GM23248 (cell line): ENCODE data around the gene SYNE2. TPM values are rescaled to one million over a fixed set of nuclear protein-coding genes. Genes with fewer than 3 reads are reported as not detected.

Experiments
- DNase-seq: peaks from one replicate; pipeline ENCODE4 v3.0.0-alpha.2; 2015
- H2AFZ ChIP-seq: fragments of 200-600 bp; sonication (generic); 2 replicates; pipeline ENCODE4 v1.6.1; 2016; ENCODE audit warnings: antibody characterized with exemption
- H3F3A ChIP-seq: fragments of 200-600 bp; sonication (generic); 2 replicates; pipeline ENCODE4 v1.6.1; 2016; ENCODE audit warnings: mild to moderate bottlenecking, antibody characterized with exemption, mixed run types; ENCODE audit not compliant: insufficient read depth
- H3K27ac ChIP-seq: fragments of 200-600 bp; sonication (generic); 2 replicates; pipeline ENCODE4 v1.5.1; 2016; ENCODE audit warnings: mild to moderate bottlenecking
- H3K27me3 ChIP-seq: fragments of 200-600 bp; sonication (generic); replicated peaks from 2 replicates; pipeline ENCODE4 v1.6.1; 2016; ENCODE audit warnings: mild to moderate bottlenecking; ENCODE audit not compliant: insufficient read depth
- H3K36me3 ChIP-seq: fragments of 200-600 bp; sonication (generic); 2 replicates; pipeline ENCODE4 v1.6.1; 2016; ENCODE audit warnings: low read depth, mild to moderate bottlenecking
- H3K4me1 ChIP-seq: fragments of 200-600 bp; sonication (generic); 2 replicates; pipeline ENCODE4 v1.6.1; 2016; ENCODE audit warnings: mild to moderate bottlenecking; ENCODE audit not compliant: insufficient read depth
- H3K4me2 ChIP-seq: fragments of 200-600 bp; sonication (generic); one replicate; pipeline ENCODE4 v1.6.1; 2016; ENCODE audit warnings: mild to moderate bottlenecking; ENCODE audit not compliant: unreplicated experiment
- H3K4me3 ChIP-seq: fragments of 200-600 bp; sonication (generic); 2 replicates; pipeline ENCODE4 v1.5.1; 2016; ENCODE audit warnings: mild to moderate bottlenecking
- H3K79me2 ChIP-seq: fragments of 200-600 bp; sonication (generic); 2 replicates; pipeline ENCODE4 v1.6.1; 2016; ENCODE audit warnings: mild to moderate bottlenecking; ENCODE audit not compliant: insufficient read depth
- H3K9ac ChIP-seq: fragments of 200-600 bp; sonication (generic); 2 replicates; pipeline ENCODE4 v1.6.1; 2016; ENCODE audit warnings: mild to moderate bottlenecking
- H3K9me2 ChIP-seq: fragments of 200-600 bp; sonication (generic); 2 replicates; pipeline ENCODE4 v1.6.1; 2016; ENCODE audit warnings: mixed run types, mild to moderate bottlenecking, moderate library complexity; ENCODE audit not compliant: insufficient read depth
- H3K9me3 ChIP-seq: fragments of 200-600 bp; sonication (generic); one replicate; pipeline ENCODE4 v1.6.1; 2017; ENCODE audit warnings: low read depth
- H4K20me1 ChIP-seq: fragments of 200-600 bp; sonication (generic); 2 replicates; pipeline ENCODE4 v1.6.0; 2016; ENCODE audit not compliant: insufficient read depth
- EZH2 ChIP-seq: fragments of 200-600 bp; sonication (generic); IDR thresholded peaks from 2 replicates; pipeline ENCODE4 v1.6.1; 2018; ENCODE audit warnings: antibody characterized with exemption, mild to moderate bottlenecking; ENCODE audit not compliant: insufficient read depth, poor library complexity, severe bottlenecking
- EZH2phosphoT487 ChIP-seq: fragments of 200-600 bp; sonication (generic); IDR thresholded peaks from 2 replicates; pipeline ENCODE4 v1.6.1; 2018; ENCODE audit warnings: antibody characterized with exemption, moderate library complexity, mild to moderate bottlenecking, low read depth; ENCODE audit not compliant: insufficient read depth
- WGBS, 2 experiments: methylation state at CpG; one replicate each; pipeline ENCODE4 v1.1.6; 2015 to 2017; ENCODE audit warnings: low lambda C conversion rate in 2 of 2, low coverage in 1 of 2; ENCODE audit errors: missing lambda C conversion rate in 2 of 2; 5-methylcytosine and 5-hydroxymethylcytosine counted together
- in situ Hi-C: fragments of 300-500 bp; cut with MboI; formaldehyde crosslinking; loops from 2 replicates; pipeline ENCODE4 v1.15.0; 2020
- polyA plus RNA-seq: library from polyadenylated mRNA; unstranded; fragments of >200 nt; fragmentation: Nextera tagmentation; extraction: Ambion mirVana; gene quantifications from 2 replicates; pipeline ENCODE4 v1.2.1, GENCODE V29; 2016
- total RNA-seq: library from RNA; depleted of rRNA; stranded (reverse); fragments of >200 nt; shearing (Covaris generic); gene quantifications from 2 replicates; pipeline ENCODE4 v1.2.3, GENCODE V29; 2014

The SYNE2 gene
- total and polyA plus RNA-seq, 2 experiments from 2014 or later: 2.8 to 4.4 TPM

DNA sequence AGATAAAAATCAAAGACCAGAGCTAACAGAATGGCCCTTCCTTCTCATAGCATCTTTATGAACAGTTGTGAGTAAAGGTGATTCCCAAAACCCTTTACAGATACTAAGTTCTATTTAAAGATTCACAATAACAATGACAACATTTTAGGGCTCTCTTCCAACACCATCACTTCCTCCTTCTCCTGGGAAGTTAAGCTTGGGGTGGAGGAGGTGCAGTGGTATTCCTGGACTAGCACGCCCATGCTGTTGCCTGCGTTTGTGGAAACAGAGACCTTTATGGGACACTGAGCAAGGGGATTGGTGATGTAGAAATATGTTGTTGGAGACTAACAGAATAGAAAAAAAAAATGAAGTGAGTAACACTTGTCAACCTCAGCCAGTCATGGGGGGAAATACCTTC lies 22.5 kb downstream of the SYNE2 start:
- no peaks in the 10 kb centered on the region for H3K36me3 ChIP-seq
- H3F3A ChIP-seq: no peaks in the 10 kb centered on the region
- WGBS, 2 experiments: 86 to 95% methylated on average over 2 of the region's 2 CpGs
- no peaks in the 10 kb centered on the region for H3K9me2 ChIP-seq
- H4K20me1 ChIP-seq: no peaks in the 10 kb centered on the region
- no peak overlapping the region for H3K27ac ChIP-seq
- H3K9me3 ChIP-seq: no peaks in the 10 kb centered on the region
- H3K79me2 ChIP-seq: no peaks in the 10 kb centered on the region
- no peak overlapping the region for H3K4me2 ChIP-seq
- no peak for TF ChIP-seq EZH2
- no peak for TF ChIP-seq EZH2phosphoT487
- H3K4me1 ChIP-seq: no peaks in the 10 kb centered on the region
- no peak overlapping the region for H3K9ac ChIP-seq
- H3K4me3 ChIP-seq: no peak overlapping the region
- no peaks in the 10 kb centered on the region for H3K27me3 ChIP-seq
- in situ Hi-C loops: no loop called here
- no peak overlapping the region for H2AFZ ChIP-seq
- peak; percentile 23 for DNase-seq

DNA sequence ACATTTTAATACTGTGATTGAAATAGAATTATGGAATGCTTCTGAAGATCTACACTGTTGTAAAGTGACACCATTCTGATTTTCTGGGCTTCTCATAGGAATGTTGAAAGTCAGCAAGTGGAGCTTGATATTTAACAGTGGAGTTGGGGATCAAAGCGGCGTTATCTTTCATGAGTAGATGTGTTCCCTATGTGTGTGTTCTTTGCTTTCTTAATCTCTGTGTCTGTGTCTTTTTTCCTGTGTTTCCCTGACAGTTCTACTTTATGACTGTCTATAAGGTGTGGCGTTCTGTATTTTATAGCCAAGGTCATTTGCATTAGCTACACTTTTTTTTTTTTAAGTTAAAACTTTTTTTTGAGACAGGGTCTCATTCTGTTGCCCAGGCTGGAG lies 24.7 kb downstream of the SYNE2 start:
- Histone ChIP-seq H3K27ac (no peak overlapping the region), H3K79me2 (no peaks in the 10 kb centered on the region), H3K9me3 (no peaks in the 10 kb centered on the region), H3K4me3 (no peak overlapping the region), H3K4me2 (no peak overlapping the region), H3K27me3 (no peaks in the 10 kb centered on the region), H4K20me1 (no peaks in the 10 kb centered on the region), H3F3A (no peaks in the 10 kb centered on the region), H2AFZ (no peak overlapping the region), H3K4me1 (no peaks in the 10 kb centered on the region), H3K9me2 (no peaks in the 10 kb centered on the region), H3K9ac (no peak overlapping the region), H3K36me3 (no peaks in the 10 kb centered on the region)
- 94 to 96% methylated on average over 3 of the region's 3 CpGs for WGBS, 2 experiments
- no peak for TF ChIP-seq EZH2
- TF ChIP-seq EZH2phosphoT487: no peak
- in situ Hi-C loops: no loop called here
- DNase-seq: no peak

DNA sequence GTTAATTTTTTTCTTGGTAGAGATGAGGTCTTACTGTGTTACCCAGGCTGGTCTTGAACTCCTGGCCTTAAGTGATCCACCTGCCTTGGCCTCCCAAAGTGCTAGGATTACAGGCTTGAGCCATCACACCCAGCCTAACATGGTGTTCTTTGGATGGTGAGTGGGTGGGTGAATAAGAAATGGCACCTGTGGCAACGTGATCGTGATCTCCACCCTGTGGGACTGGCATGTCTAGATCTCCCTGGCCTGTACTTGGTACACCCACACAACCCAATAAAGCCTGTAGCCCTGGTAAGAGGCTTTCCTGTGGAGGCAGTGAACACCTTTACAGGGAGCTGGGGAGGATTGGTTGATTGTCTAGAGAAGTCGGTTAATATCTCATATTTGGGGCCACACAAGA lies 25.2 kb downstream of the SYNE2 start:
- in situ Hi-C loops: no loop called here
- DNase-seq: no peak
- Histone ChIP-seq H3K27ac (no peak overlapping the region), H3K27me3 (no peaks in the 10 kb centered on the region), H3K4me3 (no peak overlapping the region), H2AFZ (no peak overlapping the region), H3K4me1 (no peaks in the 10 kb centered on the region), H3K4me2 (no peak overlapping the region), H3K79me2 (no peaks in the 10 kb centered on the region), H3K36me3 (no peaks in the 10 kb centered on the region), H3K9me2 (no peaks in the 10 kb centered on the region), H3F3A (no peaks in the 10 kb centered on the region), H3K9ac (no peak overlapping the region), H3K9me3 (no peaks in the 10 kb centered on the region), H4K20me1 (no peaks in the 10 kb centered on the region)
- WGBS, 2 experiments: 93 to 96% methylated on average over 3 of the region's 3 CpGs
- no peak for TF ChIP-seq EZH2
- no peak for TF ChIP-seq EZH2phosphoT487

DNA sequence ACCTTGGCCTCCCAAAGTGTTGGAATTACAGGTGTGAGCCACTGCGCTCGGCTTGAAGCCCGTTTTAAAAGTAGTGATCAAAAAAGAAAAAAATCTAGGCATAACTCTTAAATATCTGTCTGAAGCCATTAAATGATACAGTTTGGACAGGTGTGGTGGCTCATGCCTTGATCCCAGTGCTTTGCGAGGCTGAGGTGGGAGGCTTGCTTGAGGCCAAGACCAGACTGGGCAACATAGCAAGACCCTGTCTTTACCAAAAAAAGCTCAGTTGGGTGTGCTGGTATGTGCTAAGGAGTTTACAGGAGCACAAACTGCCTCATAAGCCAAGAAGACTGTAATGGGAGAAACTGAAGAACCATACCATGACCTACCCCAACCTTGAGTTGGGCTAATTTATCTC lies 26.0 kb downstream of the SYNE2 start:
- Histone ChIP-seq H3K27ac (no peak overlapping the region), H3K4me2 (no peak overlapping the region), H3F3A (no peaks in the 10 kb centered on the region), H3K79me2 (no peaks in the 10 kb centered on the region), H3K4me1 (no peaks in the 10 kb centered on the region), H3K36me3 (no peaks in the 10 kb centered on the region), H3K27me3 (no peaks in the 10 kb centered on the region), H3K9ac (no peak overlapping the region), H3K9me3 (no peaks in the 10 kb centered on the region), H3K9me2 (no peaks in the 10 kb centered on the region), H3K4me3 (no peak overlapping the region), H2AFZ (no peak overlapping the region), H4K20me1 (no peaks in the 10 kb centered on the region)
- in situ Hi-C loops: no loop called here
- 91 to 96% methylated on average over 4 of the region's 4 CpGs for WGBS, 2 experiments
- no peak for DNase-seq
- TF ChIP-seq EZH2phosphoT487: no peak
- no peak for TF ChIP-seq EZH2

DNA sequence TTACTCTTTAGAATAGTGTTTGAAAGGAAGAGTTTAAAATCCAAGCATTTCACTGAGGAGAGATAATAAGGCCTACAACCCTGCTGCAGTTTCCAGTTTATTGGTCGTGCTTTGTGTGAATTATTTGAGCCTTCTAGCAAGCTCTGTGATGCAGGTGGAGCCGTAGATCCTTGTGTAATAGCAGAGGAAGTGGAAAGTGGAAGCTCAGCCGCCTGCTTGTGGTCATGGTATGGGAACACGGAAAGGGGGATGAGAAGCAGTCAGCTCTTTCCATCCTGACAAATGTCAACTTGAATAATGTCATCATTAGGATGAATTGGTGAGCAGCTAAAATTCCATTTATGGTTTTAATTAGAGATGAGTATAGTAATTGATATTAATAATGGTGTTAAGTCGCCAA lies 29.1 kb downstream of the SYNE2 start:
- H3K9me2 ChIP-seq: no peaks in the 10 kb centered on the region
- DNase-seq: no peak
- TF ChIP-seq EZH2 (no peak), EZH2phosphoT487 (no peak)
- H3K79me2 ChIP-seq: no peaks in the 10 kb centered on the region
- H3F3A ChIP-seq: no peaks in the 10 kb centered on the region
- no peaks in the 10 kb centered on the region for H3K4me1 ChIP-seq
- in situ Hi-C loops: no loop called here
- 77 to 79% methylated on average over 5 of the region's 5 CpGs for WGBS, 2 experiments
- H3K27ac ChIP-seq: no peak overlapping the region
- no peaks in the 10 kb centered on the region for H3K9me3 ChIP-seq
- H3K9ac ChIP-seq: no peak overlapping the region
- H2AFZ ChIP-seq: no peak overlapping the region
- no peaks in the 10 kb centered on the region for H3K36me3 ChIP-seq
- H4K20me1 ChIP-seq: no peaks in the 10 kb centered on the region
- H3K4me2 ChIP-seq: no peak overlapping the region
- no peak overlapping the region for H3K4me3 ChIP-seq
- no peaks in the 10 kb centered on the region for H3K27me3 ChIP-seq
